Urinary bladder (tissue), 4 donors: Measurements from ENCODE around the gene FBXO24. TPM values are rescaled to one million over a fixed set of nuclear protein-coding genes. Genes with fewer than 3 reads are reported as not detected.
"Not testable (repeated sequence)": the region's sequence is repeated elsewhere in the genome, so short reads cannot be mapped to it uniquely, and the experiment has no call there.

Source experiments
- DNase-seq: peaks from one replicate; pipeline ENCODE4 v3.0.0-alpha.2; 2015; ENCODE audit errors: extremely low spot score
- H3K27ac ChIP-seq: one replicate; pipeline ENCODE4 v1.5.1; 2013; ENCODE audit warnings: low read depth, mild to moderate bottlenecking, moderate library complexity
- H3K36me3 ChIP-seq: one replicate; pipeline ENCODE4 v1.6.1; 2013; ENCODE audit warnings: mild to moderate bottlenecking, moderate library complexity; ENCODE audit not compliant: insufficient read depth
- H3K4me1 ChIP-seq: one replicate; pipeline ENCODE4 v1.6.1; 2013; ENCODE audit warnings: mild to moderate bottlenecking, moderate library complexity; ENCODE audit not compliant: insufficient read depth
- H3K4me3 ChIP-seq: one replicate; pipeline ENCODE4 v1.5.1; 2013; ENCODE audit warnings: low read depth, low read length
- WGBS: extraction: QIAGEN DNeasy Blood & Tissue Kit; methylation state at CpG from one replicate; pipeline ENCODE4 v1.1.7; 2013; 5-methylcytosine and 5-hydroxymethylcytosine counted together
- polyA plus RNA-seq: library from polyadenylated mRNA; stranded (reverse); fragments of 200-250 nt; gene quantifications from one replicate; pipeline ENCODE4 v1.2.3, GENCODE V29; 2013
- total RNA-seq: library from RNA; depleted of rRNA; stranded (reverse); fragments of >200 nt; gene quantifications from one replicate; pipeline ENCODE4 v1.2.3, GENCODE V29; 2014
- donor health status: healthy with polysubstance abuse.
- donor health status: healthy.

Gene FBXO24, protein sequence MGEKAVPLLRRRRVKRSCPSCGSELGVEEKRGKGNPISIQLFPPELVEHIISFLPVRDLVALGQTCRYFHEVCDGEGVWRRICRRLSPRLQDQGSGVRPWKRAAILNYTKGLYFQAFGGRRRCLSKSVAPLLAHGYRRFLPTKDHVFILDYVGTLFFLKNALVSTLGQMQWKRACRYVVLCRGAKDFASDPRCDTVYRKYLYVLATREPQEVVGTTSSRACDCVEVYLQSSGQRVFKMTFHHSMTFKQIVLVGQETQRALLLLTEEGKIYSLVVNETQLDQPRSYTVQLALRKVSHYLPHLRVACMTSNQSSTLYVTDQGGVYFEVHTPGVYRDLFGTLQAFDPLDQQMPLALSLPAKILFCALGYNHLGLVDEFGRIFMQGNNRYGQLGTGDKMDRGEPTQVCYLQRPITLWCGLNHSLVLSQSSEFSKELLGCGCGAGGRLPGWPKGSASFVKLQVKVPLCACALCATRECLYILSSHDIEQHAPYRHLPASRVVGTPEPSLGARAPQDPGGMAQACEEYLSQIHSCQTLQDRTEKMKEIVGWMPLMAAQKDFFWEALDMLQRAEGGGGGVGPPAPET
- total RNA-seq (1.6 TPM), polyA plus RNA-seq (0.57 TPM)

GRCh38 chr7:100586266-100587025 is at the start of gene FBXO24:
FBXO24 (plus strand) TSS chr7:100586328; CDS start chr7:100586626, 298 bp downstream.
- H3K4me1 ChIP-seq: no peaks in the 10 kb centered on the region
- H3K27ac ChIP-seq: peak within 1 kb of the TSS; percentile 94
- H3K36me3 ChIP-seq: no peaks in the 10 kb centered on the region
- H3K4me3 ChIP-seq: peak within 1 kb of the TSS; percentile 90
- WGBS: under 1% methylated on average over 53 of the region's 53 CpGs
- peak; percentile 99 for DNase-seq

DNA sequence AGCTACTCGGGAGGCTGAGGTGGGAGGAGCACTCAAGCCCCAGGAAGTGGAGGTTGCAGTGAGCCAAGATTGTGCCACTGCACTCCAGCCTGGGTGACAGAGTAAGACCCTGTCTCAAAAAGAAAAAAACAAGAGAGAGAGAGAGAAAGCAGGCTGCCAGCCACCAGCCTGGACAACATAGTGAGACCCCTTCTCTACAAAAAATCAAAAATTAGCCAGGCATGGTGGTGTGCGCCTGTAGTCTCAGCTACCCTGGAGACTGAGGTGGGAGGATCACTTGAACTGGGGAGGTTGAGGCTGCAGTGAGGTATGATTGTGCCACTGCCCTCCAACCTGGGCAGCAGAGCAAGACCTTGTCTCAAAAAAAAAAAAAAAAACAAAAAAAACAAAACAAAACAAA is 49.4 kb upstream of the FBXO24 start:
- H3K4me1 ChIP-seq, H3K36me3 ChIP-seq, DNase-seq, H3K4me3 ChIP-seq, H3K27ac ChIP-seq: not testable (repeated sequence)
- 88% methylated on average over 2 of the region's 2 CpGs for WGBS

GRCh38 chr7:100538348-100538653 is 47.8 kb upstream of the FBXO24 start:
- H3K4me1 ChIP-seq: no peaks in the 10 kb centered on the region
- 8% methylated on average over 8 of the region's 8 CpGs for WGBS
- H3K4me3 ChIP-seq: peak overlapping the region; percentile 7
- no peak for DNase-seq
- no peak overlapping the region for H3K27ac ChIP-seq
- no peaks in the 10 kb centered on the region for H3K36me3 ChIP-seq

DNA sequence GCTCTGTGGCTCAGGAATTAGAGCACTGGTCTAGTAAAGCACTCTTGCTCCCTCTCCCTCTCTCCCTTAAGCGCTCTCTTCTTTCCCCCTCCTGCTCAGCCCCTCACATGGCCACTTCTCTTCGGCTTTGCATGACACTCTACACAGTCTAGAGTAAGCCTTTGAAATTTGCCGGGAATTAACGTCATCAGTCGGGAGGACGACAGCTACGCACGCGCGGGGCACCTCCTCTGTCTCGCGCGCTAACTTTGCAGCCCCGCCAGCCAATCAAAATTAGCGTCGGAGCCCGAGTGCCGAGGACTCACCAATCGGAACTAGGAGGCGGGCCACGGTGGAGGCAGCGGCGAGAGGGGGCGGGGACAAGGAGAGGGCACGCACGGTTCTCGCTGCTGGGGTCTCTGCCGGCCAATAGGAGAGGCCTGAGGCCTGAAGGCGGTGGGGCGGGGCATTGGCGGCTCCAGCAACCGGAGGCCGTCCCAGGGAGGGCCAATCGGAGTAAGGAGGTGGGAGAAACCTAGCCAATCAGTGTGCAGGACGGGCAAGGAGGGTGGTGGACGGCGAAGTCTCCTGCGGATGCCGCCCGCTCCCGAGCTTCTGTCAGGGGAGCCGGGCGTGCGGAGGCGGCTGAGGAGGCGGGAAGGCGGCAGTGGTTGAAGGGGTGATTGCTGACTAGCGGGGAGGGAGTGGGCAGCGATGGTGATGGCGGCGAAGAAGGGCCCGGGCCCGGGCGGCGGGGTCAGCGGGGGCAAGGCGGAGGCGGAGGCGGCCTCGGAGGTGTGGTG is 47.3 kb upstream of the FBXO24 start, which contains the start of gene AGFG2:
TSS of gene AGFG2 (plus strand) at position 550 of the 782 bp plus-strand sequence. CDS start at position 694, 144 bp downstream.
- Histone ChIP-seq H3K27ac (peak within 1 kb of the TSS; percentile 75), H3K4me1 (no peaks in the 10 kb centered on the region), H3K4me3 (peak within 1 kb of the TSS; percentile 92), H3K36me3 (no peaks in the 10 kb centered on the region)
- WGBS: under 1% methylated on average over 60 of the region's 60 CpGs
- peak; percentile 99 for DNase-seq

GRCh38 chr7:100539436-100540006 is 46.6 kb upstream of the FBXO24 start:
- H3K4me3 ChIP-seq: peak overlapping the region; percentile 92
- DNase-seq: no peak
- peaks cover 1% of the 10 kb centered on the region for H3K4me1 ChIP-seq
- WGBS: under 1% methylated on average over 44 of the region's 44 CpGs
- H3K27ac ChIP-seq: peak overlapping the region; percentile 75
- no peaks in the 10 kb centered on the region for H3K36me3 ChIP-seq

DNA sequence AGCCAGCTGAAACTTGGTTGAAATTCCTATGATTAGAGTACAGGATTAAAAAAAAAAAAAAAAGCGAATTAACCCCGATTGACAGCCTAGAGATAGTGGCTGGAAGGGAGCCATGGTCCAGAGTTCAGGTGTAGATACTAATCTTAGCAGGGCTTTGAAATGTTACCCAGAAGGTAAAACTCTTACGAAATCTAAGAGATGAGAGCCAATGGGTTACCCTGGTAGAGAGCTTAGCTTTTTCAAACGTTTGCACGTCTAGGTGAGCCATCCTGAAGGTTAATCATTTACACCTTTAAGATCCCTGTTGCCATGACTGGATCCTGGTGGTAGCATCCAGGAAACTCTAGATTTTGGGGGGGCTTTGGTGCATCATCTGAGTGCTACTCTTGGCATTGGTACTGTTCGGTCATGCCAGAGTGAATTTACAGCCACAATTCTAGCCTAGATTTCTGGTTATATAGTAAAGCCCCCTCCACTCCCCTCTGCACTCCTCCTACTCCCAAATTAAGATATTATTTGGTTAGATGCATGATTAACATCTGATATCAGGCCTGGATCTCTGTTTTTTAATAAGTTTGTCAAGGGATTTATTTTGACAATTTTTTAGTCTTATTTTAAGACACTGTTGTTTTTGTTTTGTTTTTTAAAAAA is 45.9 kb upstream of the FBXO24 start:
- H3K27ac ChIP-seq: no peak overlapping the region
- H3K36me3 ChIP-seq: no peaks in the 10 kb centered on the region
- 45% methylated on average over 6 of the region's 6 CpGs for WGBS
- no peak for DNase-seq
- H3K4me3 ChIP-seq: peak overlapping the region; percentile 92
- H3K4me1 ChIP-seq: peaks cover 4% of the 10 kb centered on the region

GRCh38 chr7:100541309-100541708 is 44.8 kb upstream of the FBXO24 start:
- not testable (repeated sequence) for DNase-seq, H3K4me3 ChIP-seq, H3K36me3 ChIP-seq, H3K27ac ChIP-seq, H3K4me1 ChIP-seq
- WGBS: 90% methylated on average over 7 of the region's 7 CpGs

- Histone ChIP-seq H3K4me3 (no peak overlapping the region), H3K4me1 (peaks cover 7% of the 10 kb centered on the region), H3K27ac (no peak overlapping the region), H3K36me3 (no peaks in the 10 kb centered on the region)
- WGBS: 55% methylated on average over 1 of the region's 1 CpG
- no peak for DNase-seq
These were observed 42.5 kb upstream of the FBXO24 start for GRCh38 chr7:100543586-100543985.

GRCh38 chr7:100544386-100544785 is 41.7 kb upstream of the FBXO24 start:
- Histone ChIP-seq H3K4me1 (peaks cover 7% of the 10 kb centered on the region), H3K27ac (peak overlapping the region; percentile 75)
- 45% methylated on average over 5 of the region's 5 CpGs for WGBS

GRCh38 chr7:100544967-100545359 is 41.2 kb upstream of the FBXO24 start:
- 15% methylated on average over 1 of the region's 1 CpG for WGBS
- Histone ChIP-seq H3K36me3 (no peaks in the 10 kb centered on the region), H3K4me1 (peaks cover 7% of the 10 kb centered on the region), H3K4me3 (no peak overlapping the region), H3K27ac (peak overlapping the region; percentile 75)
- DNase-seq: no peak

More at GRCh38 chr7:100544386-100544785, 41.7 kb upstream of the FBXO24 start:
- H3K36me3 ChIP-seq: no peaks in the 10 kb centered on the region
- H3K4me3 ChIP-seq: no peak overlapping the region
- no peak for DNase-seq

DNA sequence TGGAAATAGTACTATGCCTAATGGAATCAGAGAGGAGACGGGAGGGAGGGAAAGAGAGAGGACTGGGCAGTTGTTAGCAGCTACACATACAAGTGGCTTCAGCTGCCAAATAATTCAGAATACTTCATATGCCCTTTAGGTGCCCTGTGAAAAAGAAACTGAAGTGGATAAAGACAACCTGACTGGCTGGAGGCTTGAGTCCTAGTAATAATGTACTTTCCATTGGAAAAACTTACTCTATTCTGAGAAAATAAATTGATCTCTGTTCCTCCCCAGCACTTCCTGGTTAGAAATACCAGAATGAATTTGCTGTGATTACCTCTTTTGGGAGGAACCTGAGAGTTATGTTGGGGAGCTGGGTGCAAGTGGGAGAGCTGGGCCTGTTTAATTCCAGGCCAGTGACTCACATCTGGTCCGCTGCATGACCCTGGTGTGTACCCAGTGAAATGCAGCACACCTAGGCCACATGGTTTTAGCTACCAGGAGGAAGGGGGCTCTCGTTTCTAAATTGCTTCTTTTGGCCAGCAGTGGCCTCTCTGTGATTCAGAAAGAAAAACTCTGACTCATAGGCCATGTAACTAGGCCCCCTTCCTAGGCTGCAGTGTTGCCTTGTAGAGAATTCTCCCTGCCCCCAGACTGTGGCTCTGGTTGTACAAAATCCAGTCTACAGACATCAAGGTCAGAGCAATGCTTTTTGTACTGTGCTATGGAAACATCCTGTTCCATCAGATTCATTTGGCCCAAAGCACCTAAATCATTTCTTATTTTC is 40.6 kb upstream of the FBXO24 start:
- H3K4me1 ChIP-seq: peaks cover 7% of the 10 kb centered on the region
- WGBS: 30% methylated on average over 3 of the region's 3 CpGs

More for the DNA sequence above, 40.6 kb upstream of the FBXO24 start:
- H3K27ac ChIP-seq: peak overlapping the region; percentile 75
- no peak overlapping the region for H3K4me3 ChIP-seq
- no peaks in the 10 kb centered on the region for H3K36me3 ChIP-seq
- no peak for DNase-seq
